Activated CD4-positive, alpha-beta T cell treated with anti-CD3 and anti-CD28 coated beads, Interleukin-2, amount 50 U/mL, for 48 hours (primary cell): ENCODE data around the gene CITED1.
"Not testable (repeated sequence)": the region's sequence is repeated elsewhere in the genome, so short reads cannot be mapped to it uniquely, and the experiment has no call there.

Source experiments
- DNase-seq, 2 experiments: peaks; one replicate each; pipeline ENCODE4 v3.0.0-alpha.2; 2020

CITED1 gene

GRCh38 chrX:72305286-72306084 is at the start of gene CITED1:
Gene CITED1 (minus strand): TSS chrX:72305914. CDS start chrX:72302869, 3,045 bp downstream.
- peak; percentile 7 to 29 for DNase-seq

- DNase-seq, result no peak
Observed at GRCh38 chrX:72352786-72353185, 47.1 kb upstream of the CITED1 start.

GRCh38 chrX:72351606-72352334 is 46.1 kb upstream of the CITED1 start:
- no peak for DNase-seq

- DNase-seq, result peak; percentile 16 to 42
Observed at GRCh38 chrX:72349190-72349589, 43.5 kb upstream of the CITED1 start.

GRCh38 chrX:72348247-72348979 is 42.7 kb upstream of the CITED1 start:
- DNase-seq, result peak; percentile 28 to 31

GRCh38 chrX:72347366-72347765 is 41.7 kb upstream of the CITED1 start:
- DNase-seq, result no peak

GRCh38 chrX:72346302-72346949 is 40.7 kb upstream of the CITED1 start:
- DNase-seq, result no peak

GRCh38 chrX:72340626-72341025 is 34.9 kb upstream of the CITED1 start:
- no peak for DNase-seq

- DNase-seq, result no peak
Observed at GRCh38 chrX:72340041-72340440, 34.3 kb upstream of the CITED1 start.

- DNase-seq, result no peak
Observed at GRCh38 chrX:72330131-72330530, 24.4 kb upstream of the CITED1 start.

GRCh38 chrX:72326605-72327300 is 21.0 kb upstream of the CITED1 start:
- DNase-seq, result no peak

GRCh38 chrX:72319651-72320050 is 13.9 kb upstream of the CITED1 start:
- DNase-seq, result not testable (repeated sequence)

GRCh38 chrX:72317139-72317538 is 11.4 kb upstream of the CITED1 start:
- DNase-seq, result no peak

- DNase-seq, result no peak
Observed at GRCh38 chrX:72316408-72317110, 10.8 kb upstream of the CITED1 start.

- DNase-seq, result no peak
Observed at GRCh38 chrX:72314881-72315280, 9.2 kb upstream of the CITED1 start.

GRCh38 chrX:72313707-72314641 is 8.3 kb upstream of the CITED1 start:
- DNase-seq, result no peak

- no peak for DNase-seq
Observed at GRCh38 chrX:72312311-72312940, 6.7 kb upstream of the CITED1 start.

- no peak for DNase-seq
Observed at GRCh38 chrX:72309297-72310071, 3.8 kb upstream of the CITED1 start.
